ENCODE measurements around the gene CSNK2A2.

DNA sequence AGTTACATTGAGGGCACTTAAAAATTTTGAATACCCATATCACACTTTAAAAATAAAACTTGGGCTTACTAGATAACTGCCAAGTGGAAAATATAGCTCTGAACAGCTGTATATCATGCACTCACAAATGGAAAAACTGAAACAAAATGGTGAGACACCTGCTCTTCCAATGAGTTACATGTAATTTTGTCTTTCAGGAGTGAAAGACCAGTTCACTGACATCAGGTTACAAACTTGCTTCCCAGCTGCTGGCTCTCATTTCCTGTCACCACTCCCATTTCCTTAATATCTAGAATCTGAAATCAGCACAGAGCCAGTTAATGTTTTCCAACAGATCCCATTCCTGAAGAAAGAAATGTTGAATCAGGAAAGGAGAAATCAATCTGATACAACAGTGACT is 10.8 kb downstream of the CSNK2A2 start:
- TF ChIP-seq, protein P1, sequence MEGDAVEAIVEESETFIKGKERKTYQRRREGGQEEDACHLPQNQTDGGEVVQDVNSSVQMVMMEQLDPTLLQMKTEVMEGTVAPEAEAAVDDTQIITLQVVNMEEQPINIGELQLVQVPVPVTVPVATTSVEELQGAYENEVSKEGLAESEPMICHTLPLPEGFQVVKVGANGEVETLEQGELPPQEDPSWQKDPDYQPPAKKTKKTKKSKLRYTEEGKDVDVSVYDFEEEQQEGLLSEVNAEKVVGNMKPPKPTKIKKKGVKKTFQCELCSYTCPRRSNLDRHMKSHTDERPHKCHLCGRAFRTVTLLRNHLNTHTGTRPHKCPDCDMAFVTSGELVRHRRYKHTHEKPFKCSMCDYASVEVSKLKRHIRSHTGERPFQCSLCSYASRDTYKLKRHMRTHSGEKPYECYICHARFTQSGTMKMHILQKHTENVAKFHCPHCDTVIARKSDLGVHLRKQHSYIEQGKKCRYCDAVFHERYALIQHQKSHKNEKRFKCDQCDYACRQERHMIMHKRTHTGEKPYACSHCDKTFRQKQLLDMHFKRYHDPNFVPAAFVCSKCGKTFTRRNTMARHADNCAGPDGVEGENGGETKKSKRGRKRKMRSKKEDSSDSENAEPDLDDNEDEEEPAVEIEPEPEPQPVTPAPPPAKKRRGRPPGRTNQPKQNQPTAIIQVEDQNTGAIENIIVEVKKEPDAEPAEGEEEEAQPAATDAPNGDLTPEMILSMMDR (IDR thresholded peaks at IDR 0.05): no peak
- TF ChIP-seq POLR2A (IDR thresholded peaks at IDR 0.05): no peak

Data from right lobe of liver (tissue), 4 donors.